CD4-positive, alpha-beta T cell (primary cell): ENCODE data around the gene GABRR3. TPM values are rescaled to one million over a fixed set of nuclear protein-coding genes. Genes with fewer than 3 reads are reported as not detected.

Experiments used
- ATAC-seq: fragments of 200-7000 bp; cut with Tn5 transposase; one replicate; pipeline ENCODE4 v1.10.0; 2022; ENCODE audit warnings: mild to moderate bottlenecking; ENCODE audit not compliant: poor library complexity
- CTCF ChIA-PET: fragments of 350-600 bp; sonication (Branson Sonifier 250); formaldehyde crosslinking; loops from one replicate; lab custom pipeline; 2021; ENCODE audit warnings: antibody characterized with exemption, inconsistent platforms; lab: Charles Lee
- POLR2A ChIA-PET: fragments of 350-600 bp; sonication (Branson Sonifier 250); formaldehyde crosslinking; loops from one replicate; lab custom pipeline; 2021; ENCODE audit warnings: antibody characterized with exemption, inconsistent platforms; lab: Charles Lee
- DNase-seq, 14 experiments: peaks; one replicate each; pipeline ENCODE4 v3.0.0-alpha.2; 2013 to 2020; ENCODE audit warnings: mixed read lengths in 2 of 14
- H3K27ac ChIP-seq, 2 donors: one replicate each; pipeline versions ENCODE4 v1.5.1 to v1.7.0; 2013; ENCODE audit warnings: low read length in 2 of 2, low read depth in 1 of 2, mild to moderate bottlenecking in 1 of 2
- H3K27me3 ChIP-seq, 2 experiments: 1 replicate in 1 of 2; 2 replicates in 1 of 2; pipeline versions ENCODE4 v1.6.1 to v1.7.0; 2013; ENCODE audit warnings: low read length in 2 of 2, control low read depth in 1 of 2, mild to moderate bottlenecking in 1 of 2, moderate library complexity in 1 of 2; ENCODE audit not compliant: insufficient read depth in 2 of 2, control insufficient read depth in 1 of 2
- H3K36me3 ChIP-seq: one replicate; pipeline ENCODE4 v1.6.1; 2013; ENCODE audit warnings: low read length, control low read depth; ENCODE audit not compliant: insufficient read depth
- H3K4me1 ChIP-seq: one replicate; pipeline ENCODE4 v1.6.1; 2013; ENCODE audit warnings: low read length, control low read depth; ENCODE audit not compliant: insufficient read depth
- H3K4me3 ChIP-seq: one replicate; pipeline ENCODE4 v1.5.1; 2013; ENCODE audit warnings: mild to moderate bottlenecking, low read length, moderate library complexity
- H3K9me3 ChIP-seq, 2 experiments: 1 replicate in 1 of 2; 2 replicates in 1 of 2; pipeline versions ENCODE4 v1.6.1 to v1.7.0; 2013; ENCODE audit warnings: low read length in 2 of 2, mild to moderate bottlenecking in 2 of 2, control low read depth in 1 of 2, moderate library complexity in 1 of 2; ENCODE audit not compliant: control insufficient read depth in 1 of 2, insufficient read depth in 1 of 2
- H3K27ac Mint-ChIP-seq: one replicate; pipeline ENCODE4 v1.8.0; 2020; ENCODE audit warnings: mixed read lengths
- H3K27me3 Mint-ChIP-seq: one replicate; pipeline ENCODE4 v1.8.0; 2021; ENCODE audit warnings: mixed read lengths
- H3K36me3 Mint-ChIP-seq: one replicate; pipeline ENCODE4 v1.8.0; 2021; ENCODE audit warnings: low read depth, mixed read lengths
- H3K4me1 Mint-ChIP-seq: one replicate; pipeline ENCODE4 v1.8.0; 2021; ENCODE audit warnings: low read depth, mixed read lengths
- H3K4me3 Mint-ChIP-seq: one replicate; pipeline ENCODE4 v1.8.0; 2020; ENCODE audit warnings: mild to moderate bottlenecking, mixed read lengths
- H3K9me3 Mint-ChIP-seq: one replicate; pipeline ENCODE4 v1.8.0; 2020; ENCODE audit warnings: mixed read lengths
- CTCF ChIP-seq: fragments of 200-600 bp; IDR thresholded peaks from one replicate; pipeline ENCODE4 v1.8.0; 2022; ENCODE audit warnings: antibody characterized with exemption, mild to moderate bottlenecking
- intact Hi-C, 2 experiments: fragments of 100-400 bp; cut with DNase I in 1 of 2; cut with micrococcal nuclease in 1 of 2; formaldehyde crosslinking; loops; one replicate each; pipeline versions ENCODE4 v1.15.1 to v1.9.0; 2023 to 2025; cut with DNase I, micrococcal nuclease
- total RNA-seq, 174 experiments: library from RNA in 2 of 174; stranded (reverse) in 2 of 174; gene quantifications; one replicate each; pipeline ENCODE4 v1.2.3 and lab custom pipeline; 2021 to 2026

Gene GABRR3
- total RNA-seq, 2 experiments from 2014 or later = not detected

- ATAC-seq (no peak), DNase-seq (no peak)
- Mint-ChIP-seq H3K9me3 (no peaks in the 10 kb centered on the region), H3K36me3 (no peaks in the 10 kb centered on the region), H3K27ac (no peak overlapping the region), H3K27me3 (peaks cover 4% of the 10 kb centered on the region), H3K4me1 (peaks cover 7% of the 10 kb centered on the region), H3K4me3 (no peak overlapping the region)
- Histone ChIP-seq H3K4me1 (no peaks in the 10 kb centered on the region), H3K4me3 (no peak overlapping the region), H3K36me3 (no peaks in the 10 kb centered on the region), H3K27ac (no peak overlapping the region), H3K27me3 (no peaks in the 10 kb centered on the region), H3K9me3 (no peaks in the 10 kb centered on the region)
- no peak for TF ChIP-seq CTCF
- ChIA-PET POLR2A (interaction anchor here (1.2 kb wide), 1 partner anchor 13 kb away, joined by 3 read pairs; no protein-coding TSS in a partner anchor), CTCF (interaction anchor here (0.8 to 1.5 kb wide), 2 partner anchors 18 to 36 kb away, joined by 3 read pairs; no protein-coding TSS in a partner anchor)
- intact Hi-C loops = no loop called here
These were observed 51.1 kb downstream of the GABRR3 start for GRCh38 chr3:97983933-97984491.

GRCh38 chr3:97981886-97982285, 53.2 kb downstream of the GABRR3 start:
- no peak for ATAC-seq
- Histone ChIP-seq H3K36me3 (no peaks in the 10 kb centered on the region), H3K4me1 (no peaks in the 10 kb centered on the region), H3K27me3 (no peaks in the 10 kb centered on the region), H3K9me3 (no peaks in the 10 kb centered on the region), H3K4me3 (no peak overlapping the region), H3K27ac (no peak overlapping the region)
- no peaks in the 10 kb centered on the region for H3K9me3 Mint-ChIP-seq
- TF ChIP-seq CTCF = no peak
- CTCF ChIA-PET = no interaction called here
- intact Hi-C loops = no loop called here
- POLR2A ChIA-PET = no interaction called here
- H3K27ac Mint-ChIP-seq = no peak overlapping the region
- H3K27me3 Mint-ChIP-seq = peaks cover 4% of the 10 kb centered on the region
- no peak for DNase-seq
- H3K36me3 Mint-ChIP-seq = no peaks in the 10 kb centered on the region
- H3K4me3 Mint-ChIP-seq = no peak overlapping the region
- no peaks in the 10 kb centered on the region for H3K4me1 Mint-ChIP-seq

- no peaks in the 10 kb centered on the region for H3K9me3 Mint-ChIP-seq
- H3K36me3 Mint-ChIP-seq = no peaks in the 10 kb centered on the region
- Histone ChIP-seq H3K4me1 (no peaks in the 10 kb centered on the region), H3K27ac (no peak overlapping the region), H3K4me3 (no peak overlapping the region), H3K27me3 (no peaks in the 10 kb centered on the region), H3K9me3 (no peaks in the 10 kb centered on the region), H3K36me3 (no peaks in the 10 kb centered on the region)
- intact Hi-C loops = loop anchor here (2.0 to 10.0 kb wide), 5 partner anchors 15 to 915 kb away; partner anchors contain the start of genes CLDND1 (in 1 of the 2) and CRYBG3 (in 1 of the 2)
- H3K27me3 Mint-ChIP-seq = peaks cover 4% of the 10 kb centered on the region
- peaks cover 6% of the 10 kb centered on the region for H3K4me1 Mint-ChIP-seq
- ChIA-PET CTCF (no interaction called here), POLR2A (no interaction called here)
- no peak for TF ChIP-seq CTCF
- H3K4me3 Mint-ChIP-seq = no peak overlapping the region
- H3K27ac Mint-ChIP-seq = no peak overlapping the region
- DNase-seq (no peak), ATAC-seq (no peak)
These were observed 55.5 kb downstream of the GABRR3 start for GRCh38 chr3:97979610-97980009.
